Activated naive CD8-positive, alpha-beta T cell treated with anti-CD3 and anti-CD28 coated beads for 36 hours (primary cell): ENCODE data around the gene LAPTM5. TPM values are rescaled to one million over a fixed set of nuclear protein-coding genes. Genes with fewer than 3 reads are reported as not detected.
A peak's percentile ranks its signal among the peaks of the same experiment; 100 is the strongest.

ENCODE experiments used
- DNase-seq: peaks from one replicate; pipeline ENCODE4 v3.0.0; 2021
- H3K27ac Mint-ChIP-seq: one replicate; pipeline ENCODE4 v1.8.0; 2022; ENCODE audit warnings: mild to moderate bottlenecking, moderate library complexity, mixed read lengths
- H3K27me3 Mint-ChIP-seq: one replicate; pipeline ENCODE4 v1.8.0; 2022; ENCODE audit warnings: mild to moderate bottlenecking, mixed read lengths
- H3K36me3 Mint-ChIP-seq: one replicate; pipeline ENCODE4 v1.8.0; 2021; ENCODE audit warnings: mild to moderate bottlenecking, mixed read lengths
- H3K4me1 Mint-ChIP-seq: one replicate; pipeline ENCODE4 v1.8.0; 2021; ENCODE audit warnings: mixed read lengths
- H3K4me3 Mint-ChIP-seq: one replicate; pipeline ENCODE4 v1.8.0; 2022; ENCODE audit warnings: mild to moderate bottlenecking, moderate library complexity, mixed read lengths
- H3K9me3 Mint-ChIP-seq: one replicate; pipeline ENCODE4 v1.8.0; 2022; ENCODE audit warnings: mixed read lengths
- total RNA-seq, 2 experiments: library from RNA; stranded (reverse); gene quantifications; one replicate each; pipeline ENCODE4 v1.2.3, GENCODE V29; 2021

The LAPTM5 gene
- total RNA-seq, 2 experiments from 2014 or later, result 232 to 233 TPM

GRCh38 chr1:30758121-30758688, 631 bp upstream of the LAPTM5 start:
- Mint-ChIP-seq H3K27ac (peak overlapping the region; percentile 98), H3K9me3 (no peaks in the 10 kb centered on the region), H3K4me3 (peak overlapping the region; percentile 99), H3K27me3 (no peaks in the 10 kb centered on the region), H3K4me1 (peaks cover 74% of the 10 kb centered on the region), H3K36me3 (peaks cover 27% of the 10 kb centered on the region)
- no peak for DNase-seq

GRCh38 chr1:30756545-30757351, 826 bp downstream of the LAPTM5 start:
- H3K36me3 Mint-ChIP-seq, result peaks cover 39% of the 10 kb centered on the region
- peak overlapping the region; percentile 99 for H3K4me3 Mint-ChIP-seq
- DNase-seq, result peak; percentile 78
- no peaks in the 10 kb centered on the region for H3K9me3 Mint-ChIP-seq
- peak overlapping the region; percentile 98 for H3K27ac Mint-ChIP-seq
- peaks cover 75% of the 10 kb centered on the region for H3K4me1 Mint-ChIP-seq
- H3K27me3 Mint-ChIP-seq, result no peaks in the 10 kb centered on the region

GRCh38 chr1:30756206-30756544, 1.4 kb downstream of the LAPTM5 start:
- no peak for DNase-seq
- H3K27ac Mint-ChIP-seq, result peak overlapping the region; percentile 98
- no peaks in the 10 kb centered on the region for H3K27me3 Mint-ChIP-seq
- H3K36me3 Mint-ChIP-seq, result peaks cover 41% of the 10 kb centered on the region
- H3K9me3 Mint-ChIP-seq, result no peaks in the 10 kb centered on the region
- H3K4me1 Mint-ChIP-seq, result peaks cover 76% of the 10 kb centered on the region
- H3K4me3 Mint-ChIP-seq, result peak overlapping the region; percentile 99

GRCh38 chr1:30755746-30756145, 1.8 kb downstream of the LAPTM5 start:
- Mint-ChIP-seq H3K27me3 (no peaks in the 10 kb centered on the region), H3K36me3 (peaks cover 44% of the 10 kb centered on the region), H3K27ac (peak overlapping the region; percentile 98), H3K4me3 (peak overlapping the region; percentile 99), H3K4me1 (peaks cover 76% of the 10 kb centered on the region), H3K9me3 (no peaks in the 10 kb centered on the region)
- no peak for DNase-seq

GRCh38 chr1:30755334-30755733, 2.2 kb downstream of the LAPTM5 start:
- Mint-ChIP-seq H3K4me3 (peak overlapping the region; percentile 99), H3K36me3 (peaks cover 44% of the 10 kb centered on the region), H3K27me3 (no peaks in the 10 kb centered on the region), H3K9me3 (no peaks in the 10 kb centered on the region), H3K27ac (peak overlapping the region; percentile 98), H3K4me1 (peaks cover 76% of the 10 kb centered on the region)
- no peak for DNase-seq

GRCh38 chr1:30754684-30755171, 2.8 kb downstream of the LAPTM5 start:
- H3K4me3 Mint-ChIP-seq, result peak overlapping the region; percentile 99
- no peaks in the 10 kb centered on the region for H3K27me3 Mint-ChIP-seq
- peak overlapping the region; percentile 98 for H3K27ac Mint-ChIP-seq
- H3K4me1 Mint-ChIP-seq, result peaks cover 76% of the 10 kb centered on the region
- DNase-seq, result no peak
- H3K36me3 Mint-ChIP-seq, result peaks cover 44% of the 10 kb centered on the region
- no peaks in the 10 kb centered on the region for H3K9me3 Mint-ChIP-seq

GRCh38 chr1:30753660-30754123, 3.9 kb downstream of the LAPTM5 start:
- Mint-ChIP-seq H3K27me3 (no peaks in the 10 kb centered on the region), H3K9me3 (no peaks in the 10 kb centered on the region), H3K36me3 (peaks cover 51% of the 10 kb centered on the region), H3K4me3 (peak overlapping the region; percentile 99), H3K27ac (peak overlapping the region; percentile 98), H3K4me1 (peaks cover 77% of the 10 kb centered on the region)
- no peak for DNase-seq

GRCh38 chr1:30753118-30753517, 4.5 kb downstream of the LAPTM5 start:
- no peaks in the 10 kb centered on the region for H3K27me3 Mint-ChIP-seq

GRCh38 chr1:30752651-30752908, 5.0 kb downstream of the LAPTM5 start:
- Mint-ChIP-seq H3K27ac (peak overlapping the region; percentile 98), H3K4me1 (peaks cover 78% of the 10 kb centered on the region), H3K9me3 (no peaks in the 10 kb centered on the region), H3K27me3 (no peaks in the 10 kb centered on the region), H3K36me3 (peaks cover 59% of the 10 kb centered on the region), H3K4me3 (peak overlapping the region; percentile 71)
- DNase-seq, result no peak

More at GRCh38 chr1:30753118-30753517, 4.5 kb downstream of the LAPTM5 start:
- Mint-ChIP-seq H3K36me3 (peaks cover 55% of the 10 kb centered on the region), H3K27ac (peak overlapping the region; percentile 98), H3K9me3 (no peaks in the 10 kb centered on the region), H3K4me1 (peaks cover 77% of the 10 kb centered on the region), H3K4me3 (peak overlapping the region; percentile 99)
- DNase-seq, result no peak

- H3K27me3 Mint-ChIP-seq, result no peaks in the 10 kb centered on the region
- no peaks in the 10 kb centered on the region for H3K9me3 Mint-ChIP-seq
- peak overlapping the region; percentile 98 for H3K27ac Mint-ChIP-seq
- peak overlapping the region; percentile 71 for H3K4me3 Mint-ChIP-seq
- H3K36me3 Mint-ChIP-seq, result peaks cover 62% of the 10 kb centered on the region
- DNase-seq, result no peak
- H3K4me1 Mint-ChIP-seq, result peaks cover 84% of the 10 kb centered on the region
Measured at GRCh38 chr1:30751830-30752650, 5.5 kb downstream of the LAPTM5 start.

- H3K36me3 Mint-ChIP-seq, result peaks cover 68% of the 10 kb centered on the region
- no peaks in the 10 kb centered on the region for H3K9me3 Mint-ChIP-seq
- H3K27ac Mint-ChIP-seq, result peak overlapping the region; percentile 98
- DNase-seq, result no peak
- H3K4me3 Mint-ChIP-seq, result peak overlapping the region; percentile 81
- peaks cover 96% of the 10 kb centered on the region for H3K4me1 Mint-ChIP-seq
- no peaks in the 10 kb centered on the region for H3K27me3 Mint-ChIP-seq
Measured at GRCh38 chr1:30750731-30751291, 6.8 kb downstream of the LAPTM5 start.

- Mint-ChIP-seq H3K27me3 (no peaks in the 10 kb centered on the region), H3K4me1 (peaks cover 98% of the 10 kb centered on the region), H3K4me3 (peak overlapping the region; percentile 81), H3K36me3 (peaks cover 60% of the 10 kb centered on the region), H3K9me3 (no peaks in the 10 kb centered on the region), H3K27ac (peak overlapping the region; percentile 98)
- DNase-seq, result peak; percentile 71
Measured at GRCh38 chr1:30749691-30750583, 7.6 kb downstream of the LAPTM5 start.

GRCh38 chr1:30748699-30749401, 8.7 kb downstream of the LAPTM5 start:
- Mint-ChIP-seq H3K9me3 (no peaks in the 10 kb centered on the region), H3K4me1 (peaks cover 98% of the 10 kb centered on the region), H3K36me3 (peaks cover 53% of the 10 kb centered on the region), H3K4me3 (peak overlapping the region; percentile 81), H3K27ac (peak overlapping the region; percentile 98), H3K27me3 (no peaks in the 10 kb centered on the region)
- peak; percentile 59 for DNase-seq
